GM21390 (cell line): ENCODE measurements around the gene UHRF1.
"Not testable (repeated sequence)": the region's sequence is repeated elsewhere in the genome, so short reads cannot be mapped to it uniquely, and the experiment has no call there.

Experiments
- ATAC-seq: cut with Tn5 transposase; IDR thresholded peaks from one replicate; pipeline ENCODE4 v1.9.1; 2021; ENCODE audit not compliant: unreplicated experiment

The UHRF1 gene

GRCh38 chr19:4970558-4971423 is 61.5 kb downstream of the UHRF1 start:
- no peak for ATAC-seq

- ATAC-seq = no peak
Observed at GRCh38 chr19:4971424-4971793, 62.1 kb downstream of the UHRF1 start.

- no peak for ATAC-seq
Observed at GRCh38 chr19:4971816-4972495, 62.7 kb downstream of the UHRF1 start.

GRCh38 chr19:4972509-4973230 is 63.4 kb downstream of the UHRF1 start:
- ATAC-seq = no peak

- no peak for ATAC-seq
Observed at GRCh38 chr19:4974880-4975469, 65.7 kb downstream of the UHRF1 start.

- not testable (repeated sequence) for ATAC-seq
Observed at GRCh38 chr19:4975601-4976000, 66.3 kb downstream of the UHRF1 start.

GRCh38 chr19:4976401-4977298 is 67.3 kb downstream of the UHRF1 start:
- ATAC-seq = no peak

GRCh38 chr19:4977299-4978174 is 68.2 kb downstream of the UHRF1 start:
- no peak for ATAC-seq

GRCh38 chr19:4979211-4979807 is 70.0 kb downstream of the UHRF1 start:
- no peak for ATAC-seq

GRCh38 chr19:4980067-4980466 is 70.8 kb downstream of the UHRF1 start:
- ATAC-seq = no peak

- no peak for ATAC-seq
Observed at GRCh38 chr19:4980838-4981680, 71.8 kb downstream of the UHRF1 start.

- no peak for ATAC-seq
Observed at GRCh38 chr19:4981681-4981958, 72.3 kb downstream of the UHRF1 start.

- ATAC-seq = no peak
Observed at GRCh38 chr19:4983346-4984105, 74.2 kb downstream of the UHRF1 start.

GRCh38 chr19:4984106-4984380 is 74.7 kb downstream of the UHRF1 start:
- ATAC-seq = no peak

- no peak for ATAC-seq
Observed at GRCh38 chr19:4984438-4984990, 75.2 kb downstream of the UHRF1 start.

- no peak for ATAC-seq
Observed at GRCh38 chr19:4985551-4985991, 76.3 kb downstream of the UHRF1 start.

- no peak for ATAC-seq
Observed at GRCh38 chr19:4986056-4986455, 76.8 kb downstream of the UHRF1 start.
